GM18873 (cell line): Measurements from ENCODE around the gene PHKG1.
"Not testable (repeated sequence)": the region's sequence is repeated elsewhere in the genome, so short reads cannot be mapped to it uniquely, and the experiment has no call there.

Experiments
- ATAC-seq: cut with Tn5 transposase; IDR thresholded peaks from one replicate; pipeline ENCODE4 v1.9.1; 2021; ENCODE audit warnings: mild to moderate bottlenecking, moderate library complexity, moderate number of reproducible peaks; ENCODE audit not compliant: unreplicated experiment, low FRiP score

PHKG1 gene

DNA sequence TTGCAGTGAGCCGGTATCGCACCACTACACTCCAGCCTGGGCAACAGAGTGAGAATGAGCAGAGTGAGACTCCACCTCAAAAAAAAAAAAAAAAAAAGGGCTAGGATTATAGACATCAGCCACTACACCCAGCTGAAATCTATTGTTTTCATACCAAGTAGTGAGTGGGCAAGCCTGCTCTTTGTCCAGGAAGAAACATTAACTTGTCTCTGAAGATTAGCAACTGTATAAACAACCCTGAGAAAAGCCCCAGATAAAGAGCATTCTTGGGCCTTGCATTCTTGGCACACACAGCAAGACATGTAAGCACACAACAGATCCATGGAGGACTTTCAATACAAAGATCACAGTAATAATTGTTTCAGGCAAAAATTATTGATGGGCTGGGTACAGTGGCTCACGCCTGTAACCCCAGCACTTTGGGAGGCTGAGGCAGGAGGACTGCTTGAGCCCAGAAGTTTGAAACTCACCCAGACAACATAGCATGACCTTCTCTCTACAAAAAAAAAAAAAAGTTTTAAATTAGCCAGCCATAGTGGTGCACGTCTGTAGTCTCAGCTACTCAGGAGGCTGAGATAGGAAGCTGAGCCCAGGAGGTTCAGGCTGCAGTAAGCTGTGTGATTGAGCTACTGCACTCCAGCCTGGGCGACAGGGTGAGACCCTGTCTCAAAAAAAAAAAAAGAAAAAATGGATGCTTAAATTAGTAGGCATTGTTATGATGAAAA lies 45.9 kb downstream of the PHKG1 start:
- ATAC-seq, result no peak

DNA sequence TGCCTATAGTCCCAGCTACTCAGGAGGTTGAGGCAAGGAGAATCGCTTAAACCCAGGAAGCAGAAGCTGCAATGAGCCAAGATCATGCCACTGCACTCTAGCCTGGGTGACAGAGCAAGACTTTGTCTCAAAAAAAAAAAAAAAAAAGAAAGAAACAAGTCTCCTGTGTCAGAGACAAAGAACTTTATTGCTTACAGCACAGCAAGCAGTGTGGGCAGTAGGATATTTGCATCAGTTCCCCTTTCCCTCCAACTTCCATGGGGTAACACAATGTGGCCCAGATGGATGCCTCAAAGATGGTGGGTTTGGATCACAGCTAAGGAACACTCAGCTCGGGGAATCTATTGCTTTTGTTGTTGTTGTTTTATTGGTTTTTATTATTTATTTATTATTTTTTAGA lies 47.0 kb downstream of the PHKG1 start:
- ATAC-seq, result not testable (repeated sequence)

DNA sequence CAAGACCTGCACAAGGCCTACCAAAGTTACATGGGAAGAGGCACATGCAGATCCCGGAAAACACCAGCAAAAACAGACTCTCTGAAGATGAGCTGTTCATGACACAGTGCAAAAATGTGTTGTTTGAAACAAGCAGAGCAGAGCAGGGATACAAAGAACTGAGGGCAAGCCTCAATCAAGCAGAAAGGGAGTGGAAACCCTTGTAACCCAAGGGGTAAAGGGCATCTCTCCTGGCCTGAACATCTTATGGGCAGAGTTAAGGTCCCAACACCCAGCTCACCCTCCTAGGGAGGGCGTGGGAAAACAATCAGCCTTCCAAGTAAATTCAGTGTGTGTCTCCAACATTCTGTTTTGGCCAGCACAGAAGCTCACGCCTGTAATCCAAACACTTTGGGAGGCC lies 52.0 kb downstream of the PHKG1 start:
- ATAC-seq, result no peak

DNA sequence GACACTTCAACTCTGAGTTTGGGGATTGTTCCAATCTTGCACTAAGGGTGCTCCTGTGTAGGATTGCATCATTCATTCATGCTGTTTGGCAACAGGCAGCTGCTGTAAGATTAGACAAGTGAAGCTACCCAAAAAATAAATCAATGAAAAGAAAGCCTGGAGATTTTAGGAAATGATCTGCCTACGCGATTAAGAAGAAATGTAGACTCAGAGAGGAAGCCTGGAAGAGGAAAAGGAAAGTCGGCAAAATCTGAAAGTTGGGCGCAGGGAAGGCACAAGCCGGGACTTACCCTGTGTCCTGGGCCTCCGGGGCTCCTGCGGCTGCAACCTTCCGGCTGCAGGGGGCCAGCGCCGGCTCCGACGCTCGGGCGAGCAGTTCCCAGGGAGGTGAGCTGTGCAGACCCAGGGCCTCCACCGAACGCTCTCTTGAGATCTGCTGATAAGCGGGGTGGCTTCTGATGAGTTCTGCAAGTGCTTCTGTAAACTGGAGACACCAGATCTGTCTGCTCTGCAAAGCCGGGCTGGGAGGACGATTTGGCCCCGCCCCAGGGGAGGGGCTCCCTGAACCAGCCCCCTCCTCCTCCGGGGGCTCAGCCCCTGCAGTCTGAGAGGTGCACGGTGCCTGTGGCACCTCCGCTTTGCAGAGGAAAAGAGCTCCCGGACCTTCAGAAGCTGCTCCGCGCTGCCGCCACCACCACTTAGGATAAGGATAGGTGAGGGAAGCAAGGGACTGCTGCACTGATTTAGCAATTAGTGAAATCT lies 58.9 kb downstream of the PHKG1 start:
- peak; percentile 96 for ATAC-seq

DNA sequence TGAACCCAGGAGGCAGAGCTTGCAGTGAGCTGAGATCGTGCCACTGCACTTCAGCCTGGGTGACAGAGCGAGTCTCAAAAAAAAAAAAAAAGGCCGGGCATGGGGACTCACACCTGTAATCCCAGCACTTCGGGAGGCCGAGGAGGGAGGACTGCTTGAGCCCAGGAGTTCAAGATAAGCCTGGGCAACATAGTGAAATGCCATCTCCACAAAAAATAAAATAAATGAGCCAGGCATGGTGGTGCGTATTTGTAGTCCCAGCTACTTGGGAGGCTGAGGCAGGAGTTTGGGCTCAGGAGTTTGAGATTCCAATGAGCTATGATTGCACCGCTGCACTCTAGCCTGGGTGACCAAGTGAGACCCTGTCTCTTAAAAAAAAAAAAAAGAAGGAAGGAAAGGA lies 60.2 kb downstream of the PHKG1 start:
- ATAC-seq, result not testable (repeated sequence)

DNA sequence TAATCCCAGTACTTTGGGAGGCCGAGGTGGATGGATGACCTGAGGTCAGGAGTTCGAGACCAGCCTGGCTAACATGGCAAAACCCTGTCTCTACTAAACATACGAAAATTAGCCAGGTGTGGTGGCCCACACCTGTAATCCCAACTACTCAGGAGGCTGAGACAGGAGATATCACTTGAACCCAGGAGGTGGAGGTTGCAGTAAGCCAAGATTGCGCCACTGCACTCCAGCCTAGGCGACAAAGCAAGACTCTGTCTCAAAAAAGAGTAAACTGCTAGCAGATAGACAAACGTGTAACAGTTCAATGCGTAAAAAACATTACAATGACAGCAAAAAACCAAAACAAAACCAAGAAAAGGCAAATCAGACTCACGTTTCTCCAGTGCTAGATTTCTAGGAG lies 61.2 kb downstream of the PHKG1 start:
- not testable (repeated sequence) for ATAC-seq

DNA sequence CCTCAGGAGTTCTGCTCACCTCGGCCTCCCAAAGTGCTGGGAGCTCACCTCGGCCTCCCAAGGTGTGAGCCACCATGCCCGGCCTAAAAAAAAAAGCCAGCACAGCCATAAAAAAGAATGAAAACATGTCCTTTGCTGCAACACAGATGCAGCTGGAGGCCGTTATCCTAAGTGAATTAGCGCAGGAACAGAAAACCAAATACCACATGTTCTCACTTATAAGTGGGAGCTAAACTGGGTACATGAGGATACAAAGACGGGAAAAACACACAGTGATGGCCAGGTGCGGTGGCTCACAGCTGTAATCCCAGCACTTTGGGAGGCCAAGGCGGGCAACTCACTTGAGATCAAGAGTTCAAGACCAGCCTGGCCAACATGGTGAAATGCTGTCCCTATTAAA lies 62.4 kb downstream of the PHKG1 start:
- no peak for ATAC-seq
